Effector memory CD4-positive, alpha-beta T cell (primary cell): ENCODE data around the gene TBL1X.
"Not testable (repeated sequence)": the region's sequence is repeated elsewhere in the genome, so short reads cannot be mapped to it uniquely, and the experiment has no call there.

Source experiments
- DNase-seq, 3 donors: peaks; one replicate each; pipeline ENCODE4 v3.0.0-alpha.2; 2020
- H3K27ac ChIP-seq: 2 replicates; pipeline ENCODE4 v1.7.0; 2013; ENCODE audit warnings: mild to moderate bottlenecking, low read length, moderate library complexity; ENCODE audit not compliant: insufficient read depth, poor library complexity, severe bottlenecking
- H3K27me3 ChIP-seq: replicated peaks from 2 replicates; pipeline ENCODE4 v1.7.0; 2013; ENCODE audit warnings: mild to moderate bottlenecking, low read length; ENCODE audit not compliant: insufficient read depth, control insufficient read depth, poor library complexity, severe bottlenecking
- H3K36me3 ChIP-seq: 2 replicates; pipeline ENCODE4 v1.7.0; 2013; ENCODE audit warnings: mild to moderate bottlenecking, low read length, moderate library complexity; ENCODE audit not compliant: control insufficient read depth, insufficient read depth
- H3K4me1 ChIP-seq: 2 replicates; pipeline ENCODE4 v1.7.0; 2013; ENCODE audit warnings: low read length, mild to moderate bottlenecking; ENCODE audit not compliant: control insufficient read depth, insufficient read depth, poor library complexity, severe bottlenecking
- H3K4me3 ChIP-seq: 2 replicates; pipeline ENCODE4 v1.7.0; 2013; ENCODE audit warnings: low read length, low read depth, mild to moderate bottlenecking; ENCODE audit not compliant: insufficient read depth, poor library complexity, severe bottlenecking
- H3K9me3 ChIP-seq: 2 replicates; pipeline ENCODE4 v1.7.0; 2013; ENCODE audit warnings: mild to moderate bottlenecking, low read length, moderate library complexity; ENCODE audit not compliant: control insufficient read depth

The TBL1X gene

GRCh38 chrX:9757366-9757765 is 292.5 kb downstream of the TBL1X start:
- Histone ChIP-seq H3K36me3 (no peaks in the 10 kb centered on the region), H3K4me1 (no peaks in the 10 kb centered on the region), H3K27me3 (no peaks in the 10 kb centered on the region), H3K9me3 (no peaks in the 10 kb centered on the region), H3K4me3 (no peak overlapping the region), H3K27ac (no peak overlapping the region)
- DNase-seq, result no peak

GRCh38 chrX:9758021-9758638 is 293.3 kb downstream of the TBL1X start:
- Histone ChIP-seq H3K27ac (no peak overlapping the region), H3K27me3 (no peaks in the 10 kb centered on the region), H3K9me3 (no peaks in the 10 kb centered on the region), H3K4me1 (no peaks in the 10 kb centered on the region), H3K4me3 (no peak overlapping the region), H3K36me3 (no peaks in the 10 kb centered on the region)
- DNase-seq, result no peak

- no peak overlapping the region for H3K27ac ChIP-seq
- DNase-seq, result no peak
- H3K36me3 ChIP-seq, result no peaks in the 10 kb centered on the region
- H3K4me3 ChIP-seq, result no peak overlapping the region
- no peaks in the 10 kb centered on the region for H3K4me1 ChIP-seq
- H3K27me3 ChIP-seq, result no peaks in the 10 kb centered on the region
- no peaks in the 10 kb centered on the region for H3K9me3 ChIP-seq
These were observed 294.5 kb downstream of the TBL1X start for GRCh38 chrX:9759337-9759736.

- H3K4me1 ChIP-seq, result no peaks in the 10 kb centered on the region
- no peak overlapping the region for H3K4me3 ChIP-seq
- no peaks in the 10 kb centered on the region for H3K9me3 ChIP-seq
- no peak for DNase-seq
- no peaks in the 10 kb centered on the region for H3K36me3 ChIP-seq
- no peaks in the 10 kb centered on the region for H3K27me3 ChIP-seq
- no peak overlapping the region for H3K27ac ChIP-seq
These were observed 300.3 kb downstream of the TBL1X start for GRCh38 chrX:9765072-9765736.

GRCh38 chrX:9765737-9766097 is 300.9 kb downstream of the TBL1X start, which contains the start of gene GPR143:
TSS of gene GPR143 (minus strand) at chrX:9765847. CDS start at chrX:9765817, 30 bp downstream.
- H3K4me1 ChIP-seq, result no peaks in the 10 kb centered on the region
- no peaks in the 10 kb centered on the region for H3K9me3 ChIP-seq
- H3K4me3 ChIP-seq, result no peak within 1 kb of the TSS
- H3K27ac ChIP-seq, result no peak within 1 kb of the TSS
- H3K36me3 ChIP-seq, result no peaks in the 10 kb centered on the region
- no peak for DNase-seq
- H3K27me3 ChIP-seq, result no peaks in the 10 kb centered on the region

- Histone ChIP-seq H3K9me3 (no peaks in the 10 kb centered on the region), H3K27ac (no peak overlapping the region), H3K27me3 (no peaks in the 10 kb centered on the region), H3K4me1 (no peaks in the 10 kb centered on the region), H3K36me3 (no peaks in the 10 kb centered on the region), H3K4me3 (no peak overlapping the region)
- DNase-seq, result no peak
These were observed 302.5 kb downstream of the TBL1X start for GRCh38 chrX:9767375-9767774.

GRCh38 chrX:9768321-9768839 is 303.5 kb downstream of the TBL1X start:
- not testable (repeated sequence) for H3K4me1 ChIP-seq, H3K27ac ChIP-seq, H3K4me3 ChIP-seq, H3K36me3 ChIP-seq, H3K27me3 ChIP-seq, DNase-seq, H3K9me3 ChIP-seq

GRCh38 chrX:9770319-9770718 is 305.5 kb downstream of the TBL1X start:
- no peak overlapping the region for H3K4me3 ChIP-seq
- DNase-seq, result no peak
- no peaks in the 10 kb centered on the region for H3K4me1 ChIP-seq
- no peaks in the 10 kb centered on the region for H3K27me3 ChIP-seq
- no peaks in the 10 kb centered on the region for H3K36me3 ChIP-seq
- no peaks in the 10 kb centered on the region for H3K9me3 ChIP-seq
- H3K27ac ChIP-seq, result no peak overlapping the region

GRCh38 chrX:9772943-9773342 is 308.1 kb downstream of the TBL1X start:
- no peak for DNase-seq
- Histone ChIP-seq H3K4me1 (no peaks in the 10 kb centered on the region), H3K36me3 (no peaks in the 10 kb centered on the region), H3K9me3 (no peaks in the 10 kb centered on the region), H3K27me3 (no peaks in the 10 kb centered on the region), H3K27ac (no peak overlapping the region), H3K4me3 (no peak overlapping the region)

- no peaks in the 10 kb centered on the region for H3K9me3 ChIP-seq
- H3K36me3 ChIP-seq, result no peaks in the 10 kb centered on the region
- no peaks in the 10 kb centered on the region for H3K27me3 ChIP-seq
- no peaks in the 10 kb centered on the region for H3K4me1 ChIP-seq
- DNase-seq, result no peak
- H3K4me3 ChIP-seq, result no peak overlapping the region
- no peak overlapping the region for H3K27ac ChIP-seq
These were observed 311.1 kb downstream of the TBL1X start for GRCh38 chrX:9775930-9776329.
